Endothelial cell (in vitro differentiated cells): Measurements from ENCODE around the gene BTNL9. TPM values are rescaled to one million over a fixed set of nuclear protein-coding genes. Genes with fewer than 3 reads are reported as not detected.

Source experiments
- DNase-seq: peaks from one replicate; pipeline ENCODE4 v3.0.0; 2021; ENCODE audit warnings: low spot score
- H3K27ac Mint-ChIP-seq: one replicate; pipeline ENCODE4 v1.8.0; 2021; ENCODE audit warnings: mixed read lengths, inconsistent platforms; ENCODE audit not compliant: unreplicated experiment
- H3K27me3 Mint-ChIP-seq: one replicate; pipeline ENCODE4 v1.8.0; 2021; ENCODE audit warnings: mild to moderate bottlenecking, moderate library complexity, mixed read lengths, inconsistent platforms; ENCODE audit not compliant: unreplicated experiment
- H3K36me3 Mint-ChIP-seq: one replicate; pipeline ENCODE4 v1.8.0; 2021; ENCODE audit warnings: mild to moderate bottlenecking, low read depth, mixed read lengths, inconsistent platforms; ENCODE audit not compliant: unreplicated experiment
- H3K4me1 Mint-ChIP-seq: one replicate; pipeline ENCODE4 v1.8.0; 2021; ENCODE audit warnings: mild to moderate bottlenecking, mixed read lengths, inconsistent platforms; ENCODE audit not compliant: unreplicated experiment
- H3K4me3 Mint-ChIP-seq: one replicate; pipeline ENCODE4 v1.8.0; 2021; ENCODE audit warnings: mild to moderate bottlenecking, mixed read lengths, inconsistent platforms; ENCODE audit not compliant: unreplicated experiment
- H3K9me3 Mint-ChIP-seq: one replicate; pipeline ENCODE4 v1.8.0; 2021; ENCODE audit warnings: mixed read lengths, inconsistent platforms; ENCODE audit not compliant: unreplicated experiment
- CTCF ChIP-seq: fragments of 200-600 bp; sonication (generic); IDR thresholded peaks from one replicate; pipeline ENCODE4 v1.5.0; 2021; ENCODE audit warnings: antibody characterized with exemption; ENCODE audit not compliant: unreplicated experiment
- total RNA-seq: library from RNA; stranded (reverse); fragmentation: NEBNext Ultra II Directional; extraction: Animal tissue kit (Norgen Biotek cat#: 25700); gene quantifications from one replicate; pipeline ENCODE4 v1.2.1, GENCODE V29; 2021; ENCODE audit not compliant: unreplicated experiment

Gene BTNL9
- total RNA-seq, 1 donor from 2014 or later = 24.3 TPM

- Mint-ChIP-seq H3K27ac (no peak overlapping the region), H3K27me3 (peaks cover 8% of the 10 kb centered on the region), H3K4me3 (no peak overlapping the region), H3K36me3 (no peaks in the 10 kb centered on the region), H3K9me3 (no peaks in the 10 kb centered on the region), H3K4me1 (peaks cover 3% of the 10 kb centered on the region)
- no peak for DNase-seq
- TF ChIP-seq CTCF = no peak
Measured at GRCh38 chr5:181105391-181106025, 65.4 kb downstream of the BTNL9 start.

GRCh38 chr5:181107699-181108098 lies 67.6 kb downstream of the BTNL9 start:
- no peak for TF ChIP-seq CTCF
- Mint-ChIP-seq H3K4me1 (peaks cover 3% of the 10 kb centered on the region), H3K9me3 (no peaks in the 10 kb centered on the region), H3K27ac (no peak overlapping the region), H3K36me3 (no peaks in the 10 kb centered on the region), H3K4me3 (no peak overlapping the region), H3K27me3 (peaks cover 8% of the 10 kb centered on the region)
- no peak for DNase-seq

- Mint-ChIP-seq H3K9me3 (no peaks in the 10 kb centered on the region), H3K27me3 (peaks cover 8% of the 10 kb centered on the region), H3K27ac (no peak overlapping the region), H3K36me3 (no peaks in the 10 kb centered on the region), H3K4me1 (peaks cover 3% of the 10 kb centered on the region), H3K4me3 (no peak overlapping the region)
- no peak for DNase-seq
- TF ChIP-seq CTCF = no peak
Measured at GRCh38 chr5:181108578-181109165, 68.6 kb downstream of the BTNL9 start.

- no peak for DNase-seq
- peaks cover 12% of the 10 kb centered on the region for H3K27me3 Mint-ChIP-seq
- peaks cover 2% of the 10 kb centered on the region for H3K9me3 Mint-ChIP-seq
- H3K4me3 Mint-ChIP-seq = no peak overlapping the region
- TF ChIP-seq CTCF = no peak
- H3K36me3 Mint-ChIP-seq = no peaks in the 10 kb centered on the region
- H3K4me1 Mint-ChIP-seq = no peaks in the 10 kb centered on the region
- no peak overlapping the region for H3K27ac Mint-ChIP-seq
Measured at GRCh38 chr5:181109489-181110013, 69.5 kb downstream of the BTNL9 start.

- Mint-ChIP-seq H3K27me3 (peaks cover 12% of the 10 kb centered on the region), H3K36me3 (no peaks in the 10 kb centered on the region), H3K4me3 (no peak overlapping the region), H3K27ac (no peak overlapping the region), H3K9me3 (peaks cover 4% of the 10 kb centered on the region), H3K4me1 (peaks cover 5% of the 10 kb centered on the region)
- TF ChIP-seq CTCF = no peak
- DNase-seq = no peak
Measured at GRCh38 chr5:181111010-181111409, 70.9 kb downstream of the BTNL9 start.
